ENCODE results near the gene ACTR2.
"Not testable (repeated sequence)": the region's sequence is repeated elsewhere in the genome, so short reads cannot be mapped to it uniquely, and the experiment has no call there.

ACTR2 gene

DNA sequence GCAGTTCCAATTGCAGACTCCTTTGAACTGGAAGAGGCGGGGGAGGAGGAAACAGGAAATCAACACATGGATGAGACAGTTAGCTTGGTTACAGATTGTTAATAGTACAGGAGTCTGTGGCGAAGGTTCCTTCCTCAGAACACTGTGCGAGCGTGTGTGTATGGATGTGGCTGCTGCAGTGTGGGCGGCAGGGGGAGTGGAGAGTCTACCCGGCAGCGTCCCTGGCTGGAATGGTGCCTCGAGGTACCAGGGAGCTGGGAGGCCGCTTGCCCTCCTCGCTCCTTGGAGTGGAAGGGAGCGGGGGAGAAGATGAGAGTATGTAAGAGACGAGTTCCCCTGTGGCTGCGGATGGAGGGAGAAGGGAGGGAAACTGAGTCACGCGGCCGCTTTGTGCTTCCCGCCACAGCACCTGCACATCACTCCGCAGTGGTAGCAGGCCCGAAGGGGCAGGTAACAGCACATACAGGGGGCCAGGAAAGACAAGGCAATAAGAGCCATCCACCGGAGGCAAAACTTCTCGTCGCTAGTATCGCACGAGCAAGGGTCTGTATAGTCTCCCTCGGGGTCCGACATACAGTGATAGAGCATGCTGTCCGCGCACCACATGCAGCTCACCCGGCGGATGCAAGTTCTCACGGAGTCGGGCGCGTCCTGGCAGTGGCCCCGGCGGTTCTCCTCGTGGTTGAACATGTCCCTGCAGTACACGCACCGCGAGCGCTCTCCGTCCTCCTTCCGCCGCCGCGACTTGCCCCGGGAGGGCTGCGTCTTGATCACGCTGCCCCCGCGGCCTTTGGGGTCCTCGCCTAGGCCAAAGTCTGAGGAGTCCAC is 85.7 kb downstream of the ACTR2 start:
- DNase-seq (ENCODE audit: low spot score), result no peak

DNA sequence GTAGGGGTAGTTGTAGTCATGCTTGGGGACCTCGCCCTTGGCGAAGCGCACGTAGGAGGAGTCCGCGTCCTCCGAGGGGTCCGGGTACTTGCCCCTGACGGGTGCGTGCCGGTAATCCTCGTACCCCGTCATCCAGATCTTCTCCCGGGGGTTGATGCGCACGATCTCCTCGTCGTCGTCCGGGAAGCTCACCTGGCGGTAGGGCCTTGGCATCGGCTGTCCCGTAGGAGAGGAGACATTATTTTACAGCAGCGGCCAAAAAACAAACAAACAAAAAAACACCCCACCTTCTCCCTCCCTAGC is 86.3 kb downstream of the ACTR2 start:
- no peak for DNase-seq (ENCODE audit: low spot score)

DNA sequence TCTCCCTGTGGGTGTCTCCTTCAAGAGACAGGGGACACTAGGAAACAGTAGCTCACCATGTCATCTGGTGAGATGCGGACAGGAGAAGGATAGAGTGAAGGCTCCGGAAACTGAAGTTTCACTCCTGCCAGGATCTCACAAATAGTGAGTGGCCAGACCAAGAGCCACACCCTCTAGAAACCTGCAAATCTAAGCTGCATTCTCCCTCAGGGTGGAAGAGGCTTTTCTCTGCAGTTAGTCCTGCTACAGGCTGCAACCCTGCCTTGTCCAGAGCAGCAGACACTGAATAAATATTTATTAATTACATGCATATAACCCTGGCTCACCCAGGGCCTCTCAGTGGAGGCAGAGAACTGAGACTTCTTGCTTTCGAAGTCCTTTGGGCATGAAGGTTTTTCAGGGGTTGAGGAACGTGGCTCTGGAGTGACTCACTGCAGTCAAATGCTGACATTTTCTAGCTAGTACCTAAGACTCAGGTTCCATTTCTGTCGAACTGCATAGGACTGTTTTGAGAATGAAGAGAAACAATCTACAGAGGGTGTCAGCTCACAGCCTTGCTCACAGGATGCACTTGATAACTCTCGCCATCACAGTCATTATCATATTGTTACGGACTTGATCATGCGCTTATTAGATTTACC is 87.3 kb downstream of the ACTR2 start:
- DNase-seq (ENCODE audit: low spot score), result no peak

DNA sequence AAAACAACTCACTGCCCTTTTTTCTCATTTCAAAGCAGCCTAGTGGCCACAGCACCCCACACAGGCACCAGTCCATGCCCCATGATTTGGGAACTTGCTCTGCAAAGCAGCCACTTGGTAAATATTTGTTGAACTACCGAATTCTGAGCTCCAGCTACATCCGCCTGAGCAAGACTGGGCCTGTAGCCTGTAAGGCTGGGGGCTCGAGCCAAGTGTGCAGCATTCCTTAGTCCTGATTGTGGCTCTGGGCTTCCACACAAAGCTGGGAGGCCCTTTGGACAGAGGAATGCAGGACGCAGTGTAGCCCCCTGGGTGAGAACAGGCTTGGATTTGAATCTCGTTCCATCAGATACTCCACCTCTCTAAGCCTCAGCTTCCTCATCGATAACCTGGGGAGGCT is 88.4 kb downstream of the ACTR2 start:
- no peak for DNase-seq (ENCODE audit: low spot score)

DNA sequence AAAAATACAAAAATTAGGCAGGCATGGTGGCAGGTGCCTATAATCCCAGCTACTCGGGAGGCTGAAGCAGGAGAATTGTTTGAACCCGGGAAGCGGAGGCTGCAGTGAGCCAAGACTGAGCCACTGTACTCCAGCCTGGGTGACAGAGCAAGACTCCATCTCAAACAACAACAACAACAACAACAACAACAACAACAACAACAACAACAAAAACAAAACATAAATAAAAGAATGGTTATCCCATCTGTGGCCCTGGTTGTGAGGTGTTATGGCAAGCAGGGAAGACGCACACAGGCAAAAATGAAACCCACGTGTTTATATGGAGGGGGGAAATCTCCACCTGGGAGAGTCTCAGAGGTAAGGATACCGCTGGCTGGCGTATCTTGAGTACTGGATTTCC is 89.7 kb downstream of the ACTR2 start:
- DNase-seq (ENCODE audit: low spot score), result not testable (repeated sequence)

DNA sequence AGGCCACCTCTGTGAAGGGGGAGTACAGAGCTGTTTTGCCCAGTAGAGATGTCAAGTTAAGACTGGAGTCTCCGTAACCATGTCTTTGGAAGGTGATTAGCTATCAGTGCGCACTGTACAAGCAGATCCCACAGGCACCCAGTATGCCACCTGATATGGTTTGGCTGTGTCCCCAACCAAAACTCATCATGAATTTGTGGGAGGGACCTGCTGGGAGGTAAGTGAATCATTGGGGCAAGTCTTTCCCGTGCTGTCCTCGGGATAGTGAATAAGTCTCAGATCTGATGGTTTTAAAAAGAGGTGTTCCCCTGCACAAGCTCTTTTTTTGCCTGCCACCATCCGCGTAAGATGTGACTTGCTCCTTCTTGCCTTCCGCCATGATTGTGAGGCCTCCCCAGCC is 90.2 kb downstream of the ACTR2 start:
- DNase-seq (ENCODE audit: low spot score), result no peak

DNA sequence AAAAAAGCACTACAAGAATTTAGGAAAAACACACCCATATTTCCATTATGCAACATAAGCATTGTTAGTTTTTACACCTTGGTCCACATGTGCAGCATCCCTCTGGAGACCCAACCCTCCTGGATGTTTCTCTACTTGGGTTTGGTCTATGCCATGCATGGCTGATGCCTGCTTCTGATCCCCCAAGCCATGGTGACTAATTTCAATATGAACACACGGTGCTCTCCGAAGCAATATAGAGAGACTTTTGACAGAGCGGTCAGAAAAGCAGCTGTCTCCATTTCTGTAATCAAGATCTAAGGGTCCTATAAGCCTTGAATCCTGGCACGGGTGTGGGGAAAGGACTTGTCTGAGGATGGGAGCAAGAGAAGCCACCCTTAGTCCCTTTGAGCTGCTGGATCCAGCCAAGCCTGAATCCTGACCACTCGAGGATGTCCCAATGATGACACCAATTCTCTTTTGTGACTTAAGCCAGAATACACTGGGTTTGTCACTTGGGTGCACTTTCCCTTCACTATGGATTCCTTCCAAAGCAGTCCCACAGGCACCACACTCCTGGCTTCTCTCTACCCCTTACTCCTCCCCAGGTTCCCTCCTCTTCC is 91.5 kb downstream of the ACTR2 start:
- no peak for DNase-seq (ENCODE audit: low spot score)

DNA sequence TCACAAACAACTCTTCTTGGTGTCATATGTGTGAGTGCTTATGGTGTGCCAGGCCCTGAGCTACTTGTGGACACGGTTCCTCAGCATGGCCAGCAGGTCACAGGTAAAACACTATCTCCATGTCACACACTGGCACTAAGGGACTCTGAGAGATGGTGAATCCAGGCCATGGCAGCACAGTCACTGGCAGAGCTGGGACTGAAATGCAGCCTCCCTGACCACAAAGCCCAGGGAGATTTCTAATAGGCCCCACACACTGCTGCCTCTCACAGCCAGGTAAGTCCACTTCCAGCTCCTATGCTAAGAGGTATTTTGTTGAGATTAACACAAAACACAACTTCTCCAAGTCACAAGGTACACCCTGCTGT is 92.0 kb downstream of the ACTR2 start:
- no peak for DNase-seq (ENCODE audit: low spot score)

DNA sequence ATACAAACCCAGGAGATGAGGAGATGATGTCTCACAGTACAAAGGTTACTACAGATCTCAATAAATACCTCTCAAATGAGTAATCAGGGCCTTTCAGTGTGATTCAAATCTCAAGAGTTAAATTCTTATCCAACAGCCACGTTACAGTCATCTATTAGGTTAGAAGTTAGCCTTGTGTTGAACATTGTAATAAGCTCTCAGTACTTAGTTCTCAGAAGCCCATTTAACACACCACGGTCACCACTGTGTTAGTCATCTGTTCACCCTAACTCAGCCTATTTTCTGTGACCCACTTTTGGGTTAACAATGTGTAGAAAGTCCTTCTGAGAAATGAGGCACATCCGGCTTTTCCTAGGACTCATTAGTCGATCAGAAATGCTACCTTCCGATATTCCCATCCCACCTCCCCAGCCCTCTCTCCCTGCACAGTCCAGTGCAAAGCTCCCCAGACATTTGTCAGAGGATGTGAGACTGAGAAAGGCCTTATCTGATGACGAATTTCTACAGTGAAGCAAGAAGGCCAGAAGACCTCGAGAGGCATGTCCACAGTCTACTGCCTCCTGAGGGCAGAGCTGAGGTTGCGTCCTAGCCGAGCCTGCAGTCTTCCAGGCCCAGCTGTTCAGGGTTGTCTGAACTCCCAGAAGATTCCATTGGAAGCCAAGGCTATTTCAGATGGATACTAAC is 92.6 kb downstream of the ACTR2 start:
- DNase-seq (ENCODE audit: low spot score), result peak; percentile 51
